ENCODE results near the gene TLX3.
"Not testable (repeated sequence)": the region's sequence is repeated elsewhere in the genome, so short reads cannot be mapped to it uniquely, and the experiment has no call there.

TLX3 gene

GRCh38 chr5:171323806-171324632 is 15.0 kb downstream of the TLX3 start:
- DNase-seq = no peak
- CTCF ChIA-PET = interaction anchor here (0.6 kb wide), 1 partner anchor 990 kb away, joined by 3 read pairs; no protein-coding TSS in a partner anchor
- Mint-ChIP-seq H3K36me3 (no peaks in the 10 kb centered on the region), H3K27ac (no peak overlapping the region), H3K9me3 (no peaks in the 10 kb centered on the region), H3K4me3 (no peak overlapping the region), H3K4me1 (no peaks in the 10 kb centered on the region), H3K27me3 (peaks cover 46% of the 10 kb centered on the region)

GRCh38 chr5:171330021-171330420 is 21.0 kb downstream of the TLX3 start:
- H3K9me3 Mint-ChIP-seq = no peaks in the 10 kb centered on the region
- H3K36me3 Mint-ChIP-seq = no peaks in the 10 kb centered on the region
- no peaks in the 10 kb centered on the region for H3K4me1 Mint-ChIP-seq
- CTCF ChIA-PET = interaction anchor here (1.1 kb wide), 1 partner anchor 123 kb away, joined by 4 read pairs; no protein-coding TSS in a partner anchor
- peaks cover 29% of the 10 kb centered on the region for H3K27me3 Mint-ChIP-seq
- no peak overlapping the region for H3K4me3 Mint-ChIP-seq
- DNase-seq = no peak
- no peak overlapping the region for H3K27ac Mint-ChIP-seq

GRCh38 chr5:171335616-171336015 is 26.6 kb downstream of the TLX3 start:
- Mint-ChIP-seq H3K36me3 (no peaks in the 10 kb centered on the region), H3K4me3 (no peak overlapping the region), H3K9me3 (no peaks in the 10 kb centered on the region), H3K27me3 (peaks cover 39% of the 10 kb centered on the region), H3K4me1 (peaks cover 2% of the 10 kb centered on the region), H3K27ac (no peak overlapping the region)
- CTCF ChIA-PET = interaction anchor here (2.4 kb wide), 1 partner anchor 128 kb away, joined by 5 read pairs; no protein-coding TSS in a partner anchor
- no peak for DNase-seq

- CTCF ChIA-PET = interaction anchor here (0.8 to 2.4 kb wide), 2 partner anchors 129 to 132 kb away, joined by 3 to 5 read pairs; no protein-coding TSS in a partner anchor
- Mint-ChIP-seq H3K36me3 (no peaks in the 10 kb centered on the region), H3K27me3 (peaks cover 36% of the 10 kb centered on the region), H3K9me3 (no peaks in the 10 kb centered on the region), H3K27ac (no peak overlapping the region), H3K4me1 (peaks cover 2% of the 10 kb centered on the region), H3K4me3 (peak overlapping the region; percentile 21)
- peak; percentile 39 for DNase-seq
These were observed 27.6 kb downstream of the TLX3 start for GRCh38 chr5:171336521-171337209.

- no peak for DNase-seq
- H3K36me3 Mint-ChIP-seq = no peaks in the 10 kb centered on the region
- no peak overlapping the region for H3K27ac Mint-ChIP-seq
- H3K4me3 Mint-ChIP-seq = no peak overlapping the region
- H3K27me3 Mint-ChIP-seq = peaks cover 31% of the 10 kb centered on the region
- peaks cover 2% of the 10 kb centered on the region for H3K4me1 Mint-ChIP-seq
- CTCF ChIA-PET = interaction anchor here (1.0 kb wide), 1 partner anchor 592 kb away, joined by 3 read pairs; no protein-coding TSS in a partner anchor
- no peaks in the 10 kb centered on the region for H3K9me3 Mint-ChIP-seq
These were observed 28.1 kb downstream of the TLX3 start for GRCh38 chr5:171337210-171337569.

- no peaks in the 10 kb centered on the region for H3K36me3 Mint-ChIP-seq
- CTCF ChIA-PET = interaction anchor here (1.2 to 6.2 kb wide), 3 partner anchors 12 to 132 kb away, joined by 3 to 36 read pairs (median 3); partner anchors contain the start of gene TLX3
- H3K4me1 Mint-ChIP-seq = peaks cover 2% of the 10 kb centered on the region
- peaks cover 34% of the 10 kb centered on the region for H3K27me3 Mint-ChIP-seq
- no peak overlapping the region for H3K4me3 Mint-ChIP-seq
- H3K9me3 Mint-ChIP-seq = no peaks in the 10 kb centered on the region
- H3K27ac Mint-ChIP-seq = no peak overlapping the region
- no peak for DNase-seq
These were observed 31.0 kb downstream of the TLX3 start for GRCh38 chr5:171340042-171340441.

- CTCF ChIA-PET = interaction anchor here (1.4 to 6.2 kb wide), 2 partner anchors 12 to 132 kb away, joined by 3 to 36 read pairs; no protein-coding TSS in a partner anchor
- no peak overlapping the region for H3K27ac Mint-ChIP-seq
These were observed 31.4 kb downstream of the TLX3 start for GRCh38 chr5:171340491-171340890.

GRCh38 chr5:171342362-171343111 is 33.5 kb downstream of the TLX3 start:
- Mint-ChIP-seq H3K27me3 (peaks cover 11% of the 10 kb centered on the region), H3K36me3 (no peaks in the 10 kb centered on the region), H3K4me1 (no peaks in the 10 kb centered on the region), H3K9me3 (no peaks in the 10 kb centered on the region), H3K27ac (no peak overlapping the region), H3K4me3 (no peak overlapping the region)
- CTCF ChIA-PET = interaction anchor here (0.5 to 6.2 kb wide), 10 partner anchors 9 to 720 kb away, joined by 3 to 36 read pairs (median 4); no protein-coding TSS in a partner anchor
- peak; percentile 52 for DNase-seq

More at GRCh38 chr5:171340491-171340890, 31.4 kb downstream of the TLX3 start:
- H3K27me3 Mint-ChIP-seq = peaks cover 30% of the 10 kb centered on the region
- H3K4me3 Mint-ChIP-seq = no peak overlapping the region
- no peak for DNase-seq
- H3K4me1 Mint-ChIP-seq = peaks cover 2% of the 10 kb centered on the region
- H3K9me3 Mint-ChIP-seq = no peaks in the 10 kb centered on the region
- no peaks in the 10 kb centered on the region for H3K36me3 Mint-ChIP-seq

GRCh38 chr5:171344936-171345608 is 36.0 kb downstream of the TLX3 start:
- CTCF ChIA-PET = interaction anchor here (0.8 to 6.2 kb wide), 2 partner anchors 137 to 140 kb away, joined by 5 to 36 read pairs; no protein-coding TSS in a partner anchor
- peaks cover 16% of the 10 kb centered on the region for H3K27me3 Mint-ChIP-seq
- no peaks in the 10 kb centered on the region for H3K4me1 Mint-ChIP-seq
- H3K27ac Mint-ChIP-seq = no peak overlapping the region
- H3K4me3 Mint-ChIP-seq = no peak overlapping the region
- H3K9me3 Mint-ChIP-seq = no peaks in the 10 kb centered on the region
- no peak for DNase-seq
- no peaks in the 10 kb centered on the region for H3K36me3 Mint-ChIP-seq

GRCh38 chr5:171351536-171352073 is 42.6 kb downstream of the TLX3 start:
- no peak for DNase-seq
- Mint-ChIP-seq H3K9me3 (no peaks in the 10 kb centered on the region), H3K27ac (no peak overlapping the region), H3K4me1 (no peaks in the 10 kb centered on the region), H3K36me3 (no peaks in the 10 kb centered on the region), H3K4me3 (no peak overlapping the region), H3K27me3 (peaks cover 9% of the 10 kb centered on the region)
- CTCF ChIA-PET = interaction anchor here (1.5 to 1.8 kb wide), 2 partner anchors 9 to 29 kb away, joined by 3 to 6 read pairs; no protein-coding TSS in a partner anchor

- no peaks in the 10 kb centered on the region for H3K27me3 Mint-ChIP-seq
- H3K36me3 Mint-ChIP-seq = no peaks in the 10 kb centered on the region
- DNase-seq = peak; percentile 26
- no peaks in the 10 kb centered on the region for H3K4me1 Mint-ChIP-seq
- CTCF ChIA-PET = no interaction called here
- H3K9me3 Mint-ChIP-seq = peaks cover 4% of the 10 kb centered on the region
- H3K4me3 Mint-ChIP-seq = peak overlapping the region; percentile 18
- H3K27ac Mint-ChIP-seq = no peak overlapping the region
These were observed 46.3 kb downstream of the TLX3 start for GRCh38 chr5:171355302-171355724.

GRCh38 chr5:171357843-171358242 is 48.8 kb downstream of the TLX3 start:
- H3K27me3 Mint-ChIP-seq = peaks cover 8% of the 10 kb centered on the region
- CTCF ChIA-PET = no interaction called here
- H3K36me3 Mint-ChIP-seq = no peaks in the 10 kb centered on the region
- no peak overlapping the region for H3K4me3 Mint-ChIP-seq
- H3K27ac Mint-ChIP-seq = no peak overlapping the region
- H3K9me3 Mint-ChIP-seq = peaks cover 4% of the 10 kb centered on the region
- no peaks in the 10 kb centered on the region for H3K4me1 Mint-ChIP-seq
- no peak for DNase-seq

GRCh38 chr5:171361151-171361550 is 52.1 kb downstream of the TLX3 start:
- H3K27ac Mint-ChIP-seq, H3K36me3 Mint-ChIP-seq, H3K4me1 Mint-ChIP-seq, CTCF ChIA-PET, DNase-seq, H3K4me3 Mint-ChIP-seq, H3K9me3 Mint-ChIP-seq: not testable (repeated sequence)
- H3K27me3 Mint-ChIP-seq = peaks cover 26% of the 10 kb centered on the region
